Upper lobe of right lung (tissue), 1 donor: ENCODE results near the gene SAMD9L. TPM values are rescaled to one million over a fixed set of nuclear protein-coding genes. Genes with fewer than 3 reads are reported as not detected.

Source experiments
- ATAC-seq: fragments of 200-7000 bp; cut with Tn5 transposase; one replicate; pipeline ENCODE4 v1.9.1; 2020; ENCODE audit warnings: mild to moderate bottlenecking, moderate library complexity
- DNase-seq: peaks from one replicate; pipeline ENCODE4 v3.0.0-alpha.2; 2020
- H3K27ac ChIP-seq: fragments of 200-600 bp; one replicate; pipeline ENCODE4 v1.8.0; 2022
- H3K27me3 ChIP-seq: fragments of 200-600 bp; one replicate; pipeline ENCODE4 v1.8.0; 2022; ENCODE audit warnings: mild to moderate bottlenecking
- H3K36me3 ChIP-seq: fragments of 200-600 bp; one replicate; pipeline ENCODE4 v1.8.0; 2022
- H3K4me1 ChIP-seq: fragments of 200-600 bp; one replicate; pipeline ENCODE4 v1.8.0; 2022
- H3K4me3 ChIP-seq: fragments of 200-600 bp; one replicate; pipeline ENCODE4 v1.8.0; 2022; ENCODE audit warnings: mild to moderate bottlenecking
- H3K9me3 ChIP-seq: fragments of 200-600 bp; one replicate; pipeline ENCODE4 v1.8.0; 2022
- intact Hi-C: fragments of 100-400 bp; cut with DNase I; formaldehyde crosslinking; loops from one replicate; pipeline ENCODE4 v1.11.0; 2022
- total RNA-seq: library from RNA; stranded (reverse); fragmentation: NEBNext Ultra II Directional; extraction: Animal tissue kit (Norgen Biotek cat#: 25700); gene quantifications from one replicate; pipeline ENCODE4 v1.2.1, GENCODE V29; 2021
- TF ChIP-seq, protein P1 (sequence below): fragments of 200-600 bp; IDR thresholded peaks from one replicate; pipeline ENCODE4 v1.8.0; 2022; ENCODE audit warnings: antibody characterized with exemption
- donor health status: DM: no; HTN: yes; CAD: no; lungs with severe emphysema.

The SAMD9L gene
- total RNA-seq, 1 donor from 2014 or later: 46.5 TPM

DNA sequence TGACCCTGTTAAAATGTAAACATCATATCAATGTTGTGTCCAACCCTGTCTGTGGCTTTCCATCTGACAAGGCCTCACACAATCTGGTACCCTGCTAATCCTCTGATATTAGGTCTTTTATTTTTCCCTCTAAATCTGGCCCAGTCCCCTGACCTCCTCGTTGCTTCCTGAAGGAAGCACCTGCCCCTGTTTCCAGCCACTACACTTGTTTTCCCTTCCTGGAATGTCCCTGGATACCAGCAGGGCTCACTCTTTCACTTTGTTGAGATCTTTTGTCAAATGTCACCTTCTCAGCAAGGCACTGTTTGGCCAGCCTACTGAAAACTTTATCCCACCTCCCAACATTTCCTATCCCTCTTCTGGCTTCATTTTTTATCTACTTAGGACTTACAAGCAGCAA, 2.1 kb downstream of the SAMD9L start:
- Histone ChIP-seq H3K4me3 (peak overlapping the region; percentile 64), H3K27ac (no peak overlapping the region), H3K4me1 (peaks cover 20% of the 10 kb centered on the region), H3K36me3 (peaks cover 26% of the 10 kb centered on the region), H3K27me3 (no peaks in the 10 kb centered on the region), H3K9me3 (no peaks in the 10 kb centered on the region)
- DNase-seq (no peak), ATAC-seq (no peak)
- intact Hi-C loops: no loop called here
- TF ChIP-seq, protein P1, sequence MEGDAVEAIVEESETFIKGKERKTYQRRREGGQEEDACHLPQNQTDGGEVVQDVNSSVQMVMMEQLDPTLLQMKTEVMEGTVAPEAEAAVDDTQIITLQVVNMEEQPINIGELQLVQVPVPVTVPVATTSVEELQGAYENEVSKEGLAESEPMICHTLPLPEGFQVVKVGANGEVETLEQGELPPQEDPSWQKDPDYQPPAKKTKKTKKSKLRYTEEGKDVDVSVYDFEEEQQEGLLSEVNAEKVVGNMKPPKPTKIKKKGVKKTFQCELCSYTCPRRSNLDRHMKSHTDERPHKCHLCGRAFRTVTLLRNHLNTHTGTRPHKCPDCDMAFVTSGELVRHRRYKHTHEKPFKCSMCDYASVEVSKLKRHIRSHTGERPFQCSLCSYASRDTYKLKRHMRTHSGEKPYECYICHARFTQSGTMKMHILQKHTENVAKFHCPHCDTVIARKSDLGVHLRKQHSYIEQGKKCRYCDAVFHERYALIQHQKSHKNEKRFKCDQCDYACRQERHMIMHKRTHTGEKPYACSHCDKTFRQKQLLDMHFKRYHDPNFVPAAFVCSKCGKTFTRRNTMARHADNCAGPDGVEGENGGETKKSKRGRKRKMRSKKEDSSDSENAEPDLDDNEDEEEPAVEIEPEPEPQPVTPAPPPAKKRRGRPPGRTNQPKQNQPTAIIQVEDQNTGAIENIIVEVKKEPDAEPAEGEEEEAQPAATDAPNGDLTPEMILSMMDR: no peak

DNA sequence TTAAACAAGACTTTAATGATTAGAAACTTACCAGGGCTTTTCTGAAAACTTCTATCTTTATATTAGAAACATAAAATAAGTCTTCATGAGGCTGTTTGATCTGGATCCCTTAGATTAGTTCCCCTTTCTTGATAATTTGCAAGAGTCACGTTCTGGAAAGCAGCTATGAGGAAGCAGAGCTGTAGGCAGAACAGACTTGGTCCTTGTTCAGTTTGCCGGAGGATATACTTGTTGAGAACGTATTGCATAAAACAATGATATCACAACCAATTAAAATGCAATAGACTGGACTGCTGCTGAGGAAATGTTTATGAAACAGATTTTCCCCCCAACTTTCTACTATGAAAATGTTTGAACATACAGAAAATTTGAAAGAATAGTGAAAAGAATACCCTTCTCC, 2.8 kb downstream of the SAMD9L start:
- H3K4me1 ChIP-seq: peaks cover 20% of the 10 kb centered on the region
- intact Hi-C loops: no loop called here
- H3K27ac ChIP-seq: no peak overlapping the region
- H3K36me3 ChIP-seq: peaks cover 26% of the 10 kb centered on the region
- no peaks in the 10 kb centered on the region for H3K27me3 ChIP-seq
- peak; percentile 59 for ATAC-seq
- TF ChIP-seq, protein P1: no peak
- H3K9me3 ChIP-seq: no peaks in the 10 kb centered on the region
- no peak for DNase-seq
- H3K4me3 ChIP-seq: no peak overlapping the region

DNA sequence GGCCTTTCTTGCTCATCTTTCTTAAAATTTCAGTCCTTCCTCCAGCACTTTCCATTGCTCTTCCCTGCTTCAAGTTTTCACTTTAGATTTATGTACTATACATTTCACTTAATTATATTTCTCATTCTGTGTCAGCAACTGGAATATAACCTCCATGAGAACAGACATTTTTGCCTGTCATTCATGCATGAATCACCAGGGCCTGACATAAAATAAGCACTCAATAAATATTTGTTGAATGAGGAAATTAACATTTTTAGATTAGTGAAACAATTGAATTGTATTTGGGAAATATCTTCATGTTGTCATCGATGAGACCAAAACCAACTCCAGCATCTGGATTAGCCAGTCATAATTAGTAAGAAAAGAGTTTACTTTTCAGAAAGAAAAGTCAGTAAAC, 6.1 kb downstream of the SAMD9L start:
- no peak overlapping the region for H3K4me3 ChIP-seq
- TF ChIP-seq, protein P1: no peak
- intact Hi-C loops: no loop called here
- peaks cover 18% of the 10 kb centered on the region for H3K4me1 ChIP-seq
- H3K27me3 ChIP-seq: no peaks in the 10 kb centered on the region
- no peak overlapping the region for H3K27ac ChIP-seq
- no peaks in the 10 kb centered on the region for H3K9me3 ChIP-seq
- H3K36me3 ChIP-seq: peaks cover 50% of the 10 kb centered on the region
- ATAC-seq (no peak), DNase-seq (no peak)

DNA sequence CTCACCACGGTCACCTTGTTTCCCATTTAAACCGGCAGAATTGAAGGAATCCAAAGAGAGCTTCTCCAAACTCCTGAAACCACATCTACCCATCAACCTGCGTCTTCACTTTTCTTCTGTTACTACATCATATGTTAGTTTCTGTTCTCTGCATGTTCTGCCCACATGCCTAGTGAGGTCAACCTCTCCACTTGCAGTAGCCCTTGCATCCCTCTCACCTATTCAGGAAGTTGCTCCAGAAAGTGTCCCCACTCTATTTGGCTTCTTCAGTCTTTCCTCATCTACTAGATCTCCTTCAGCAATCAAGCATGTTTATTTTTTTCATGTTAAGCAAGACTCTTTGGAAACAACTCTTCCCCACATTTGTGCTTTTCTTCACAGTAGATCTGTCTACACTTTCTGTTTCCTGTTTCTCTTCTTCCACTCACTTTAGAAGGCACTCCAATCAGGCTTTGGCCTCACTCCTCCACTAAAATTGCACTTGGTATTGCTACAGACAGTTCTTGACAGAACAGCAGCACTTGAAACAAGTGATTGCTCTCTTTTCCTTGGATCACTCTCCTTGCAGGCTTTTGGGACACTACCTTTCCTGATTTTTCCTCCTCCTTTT, 7.5 kb downstream of the SAMD9L start:
- intact Hi-C loops: no loop called here
- Histone ChIP-seq H3K4me1 (peaks cover 4% of the 10 kb centered on the region), H3K27ac (no peak overlapping the region), H3K27me3 (no peaks in the 10 kb centered on the region), H3K9me3 (no peaks in the 10 kb centered on the region), H3K36me3 (peaks cover 56% of the 10 kb centered on the region), H3K4me3 (no peak overlapping the region)
- DNase-seq (no peak), ATAC-seq (peak; percentile 77)
- TF ChIP-seq, protein P1: no peak

DNA sequence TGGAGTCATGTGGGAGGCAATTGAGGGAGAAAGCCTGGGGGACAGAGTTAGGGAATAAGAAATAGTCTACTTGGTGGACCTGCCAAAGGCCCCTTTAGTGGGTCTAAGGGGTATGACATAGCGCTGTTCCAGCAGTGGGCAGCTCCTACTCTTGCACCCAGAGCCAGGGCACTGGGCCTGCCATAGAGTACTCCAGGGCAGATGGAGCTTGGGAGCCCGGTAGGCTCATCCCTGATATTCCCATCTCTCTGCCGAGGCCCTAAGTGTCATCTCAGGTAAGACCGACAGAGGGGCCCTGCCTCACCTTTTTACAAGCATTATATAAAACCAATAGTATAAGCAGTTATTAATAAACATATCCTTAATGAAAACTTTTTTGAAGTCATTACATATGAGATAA, 9.6 kb downstream of the SAMD9L start:
- Histone ChIP-seq H3K4me3 (no peak overlapping the region), H3K27ac (no peak overlapping the region), H3K4me1 (no peaks in the 10 kb centered on the region), H3K9me3 (peaks cover 12% of the 10 kb centered on the region), H3K27me3 (no peaks in the 10 kb centered on the region), H3K36me3 (peaks cover 50% of the 10 kb centered on the region)
- ATAC-seq (no peak), DNase-seq (no peak)
- TF ChIP-seq, protein P1: no peak
- intact Hi-C loops: no loop called here

DNA sequence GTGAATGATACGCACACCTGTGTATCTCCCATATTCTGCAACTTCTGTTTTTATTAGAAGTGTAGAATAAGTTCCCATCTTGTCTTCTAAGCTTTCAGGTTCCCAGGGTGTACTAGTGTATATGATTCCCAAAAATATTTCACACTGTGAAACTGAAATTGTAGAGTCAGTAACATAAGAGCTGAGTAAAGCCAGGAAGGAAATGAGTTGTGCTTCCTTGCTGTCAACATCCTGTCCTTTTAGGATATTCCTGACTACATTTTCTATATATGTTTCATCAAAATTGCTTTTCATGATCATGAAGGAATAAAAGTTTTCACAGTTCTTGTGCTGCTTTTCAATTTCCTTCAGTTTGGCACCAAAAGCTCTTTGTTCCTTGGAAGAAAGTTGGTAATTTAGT, 15.2 kb downstream of the SAMD9L start:
- Histone ChIP-seq H3K36me3 (peaks cover 23% of the 10 kb centered on the region), H3K9me3 (peaks cover 37% of the 10 kb centered on the region), H3K27ac (no peak overlapping the region), H3K4me3 (no peak overlapping the region), H3K27me3 (no peaks in the 10 kb centered on the region), H3K4me1 (no peaks in the 10 kb centered on the region)
- ATAC-seq: no peak
- intact Hi-C loops: no loop called here
- TF ChIP-seq, protein P1: no peak
- no peak for DNase-seq
